Skeletal muscle tissue (tissue), 4 donors: Measurements from ENCODE around the gene CARMIL3. TPM values are rescaled to one million over a fixed set of nuclear protein-coding genes. Genes with fewer than 3 reads are reported as not detected.

ENCODE experiments used
- H3K27ac ChIP-seq: one replicate; pipeline ENCODE4 v1.7.0; 2013; ENCODE audit warnings: mild to moderate bottlenecking, low read depth, low read length, inconsistent platforms
- H3K27me3 ChIP-seq, 3 donors: one replicate each; pipeline ENCODE4 v1.7.0; 2013; ENCODE audit warnings: low read length in 3 of 3; ENCODE audit not compliant: control insufficient read depth in 3 of 3, insufficient read depth in 3 of 3
- H3K36me3 ChIP-seq, 3 donors: one replicate each; pipeline ENCODE4 v1.7.0; 2013; ENCODE audit warnings: low read length in 3 of 3; ENCODE audit not compliant: control insufficient read depth in 3 of 3, insufficient read depth in 3 of 3
- H3K4me1 ChIP-seq, 3 donors: one replicate each; pipeline ENCODE4 v1.7.0; 2013; ENCODE audit warnings: low read length in 3 of 3, mild to moderate bottlenecking in 3 of 3; ENCODE audit not compliant: control insufficient read depth in 3 of 3, insufficient read depth in 3 of 3
- H3K4me3 ChIP-seq, 3 donors: one replicate each; pipeline ENCODE4 v1.7.0; 2013; ENCODE audit warnings: low read length in 3 of 3
- H3K9ac ChIP-seq, 3 donors: one replicate each; pipeline ENCODE4 v1.7.0; 2013; ENCODE audit warnings: low read length in 3 of 3, mild to moderate bottlenecking in 3 of 3, moderate library complexity in 2 of 3, low read depth in 1 of 3
- H3K9me3 ChIP-seq, 3 donors: one replicate each; pipeline ENCODE4 v1.7.0; 2013; ENCODE audit warnings: low read length in 3 of 3; ENCODE audit not compliant: control insufficient read depth in 3 of 3
- total RNA-seq: library from RNA; depleted of rRNA; stranded (reverse); fragments of >200 nt; gene quantifications from one replicate; pipeline ENCODE4 v1.2.3, GENCODE V29; 2014
- donor health status: Osteomylitis.

CARMIL3 gene
- total RNA-seq, 1 donor from 2014 or later: under 0.01 TPM

DNA sequence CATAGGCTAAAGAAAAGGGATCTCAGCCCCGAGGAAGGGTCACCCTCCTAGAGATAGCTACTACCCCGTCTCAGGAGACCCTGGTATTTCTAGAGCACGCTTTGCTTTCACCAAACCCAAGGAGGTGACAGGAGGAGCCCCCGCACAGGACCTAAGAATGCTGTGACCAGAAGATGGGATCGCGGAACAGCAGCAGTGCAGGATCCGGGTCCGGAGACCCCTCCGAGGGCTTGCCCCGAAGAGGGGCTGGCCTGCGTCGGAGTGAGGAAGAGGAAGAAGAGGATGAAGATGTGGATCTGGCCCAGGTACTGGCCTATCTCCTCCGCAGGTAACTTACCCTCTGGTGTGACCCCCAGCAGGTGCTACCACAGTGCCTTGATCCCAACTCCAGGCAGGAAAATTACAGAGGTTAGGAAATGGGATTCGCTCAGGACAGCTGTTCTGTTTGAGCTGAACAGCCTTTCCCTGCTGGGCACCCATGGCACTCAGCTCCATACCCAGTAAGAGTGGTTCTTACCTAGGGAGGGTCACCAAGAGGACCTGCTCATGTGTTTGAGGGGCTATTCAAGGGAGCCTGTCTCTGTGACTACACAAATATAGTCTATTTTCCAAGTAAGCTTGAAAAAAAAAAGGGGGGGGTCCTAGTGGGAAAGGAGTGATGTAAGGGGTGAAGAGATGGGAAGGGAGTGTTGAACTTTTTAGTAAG, 63.8 kb downstream of the CARMIL3 start:
- peak overlapping the region; percentile 88 to 100 (median 94) for H3K9ac ChIP-seq
- H3K27me3 ChIP-seq: no peaks in the 10 kb centered on the region
- H3K27ac ChIP-seq: peak overlapping the region; percentile 97
- H3K9me3 ChIP-seq: no peaks in the 10 kb centered on the region
- peak overlapping the region; percentile 85 to 98 (median 98) for H3K4me3 ChIP-seq
- peaks cover 21 to 23% (median 21%) of the 10 kb centered on the region in 3 donors for H3K4me1 ChIP-seq
- peaks cover 30 to 36% (median 31%) of the 10 kb centered on the region in 3 donors for H3K36me3 ChIP-seq

DNA sequence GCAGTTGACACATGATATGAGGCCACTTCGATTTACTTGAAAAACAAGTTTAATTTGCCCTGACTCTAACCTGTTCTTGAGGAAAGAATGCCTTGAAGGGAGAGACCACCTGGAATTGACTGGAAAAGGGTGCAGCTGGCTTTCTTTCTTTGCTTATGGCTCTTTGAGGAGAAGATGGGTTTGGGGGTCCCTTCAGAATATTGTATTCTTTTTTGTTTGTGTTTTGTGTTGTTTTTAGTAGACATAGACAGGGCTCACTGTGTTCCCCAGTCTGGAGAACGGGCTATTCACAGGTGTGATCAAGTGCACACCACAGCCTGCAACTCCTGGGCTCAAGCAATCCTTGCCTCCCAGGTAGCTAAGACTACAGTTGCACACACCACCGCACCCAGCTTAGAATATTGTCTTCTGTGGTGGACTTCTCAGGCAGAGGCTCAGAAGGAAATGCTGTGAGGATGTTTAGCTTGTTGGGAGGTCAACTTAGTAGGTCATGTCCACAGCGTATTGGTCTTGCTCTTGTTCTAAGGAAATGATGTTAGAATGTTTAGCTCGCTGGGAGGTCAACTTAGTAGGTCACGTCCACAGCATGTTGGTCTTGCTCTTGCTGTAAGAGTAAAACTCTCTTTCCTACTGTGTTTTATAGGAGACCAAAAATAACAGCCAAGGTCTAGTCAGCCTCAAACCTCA, 64.5 kb downstream of the CARMIL3 start:
- Histone ChIP-seq H3K9ac (peak overlapping the region; percentile 88 to 100 (median 94)), H3K4me3 (peak overlapping the region; percentile 85 to 98 (median 98)), H3K27me3 (no peaks in the 10 kb centered on the region), H3K36me3 (peaks cover 37 to 43% (median 38%) of the 10 kb centered on the region in 3 donors), H3K4me1 (peaks cover 21 to 23% (median 21%) of the 10 kb centered on the region in 3 donors), H3K27ac (no peak overlapping the region), H3K9me3 (no peaks in the 10 kb centered on the region)

- Histone ChIP-seq H3K36me3 (peaks cover 44 to 50% (median 44%) of the 10 kb centered on the region in 3 donors), H3K4me1 (peaks cover 21 to 23% (median 21%) of the 10 kb centered on the region in 3 donors), H3K9ac (peak overlapping the region in 1 of 3 donors; percentile 0), H3K9me3 (no peaks in the 10 kb centered on the region), H3K27me3 (no peaks in the 10 kb centered on the region), H3K4me3 (no peak overlapping the region), H3K27ac (no peak overlapping the region)
Measured at GRCh38 chr14:24117179-24117578, 65.4 kb downstream of the CARMIL3 start.

Other genes with a start within 250 kb of the CARMIL3 start
- 21.4 TPM for gene DHRS4, start 98.2 kb upstream of the CARMIL3 start, total RNA-seq
- 8.9 TPM for gene DHRS4L2, start 63.1 kb upstream of the CARMIL3 start, total RNA-seq
- not detected for gene CPNE6, start 19.6 kb downstream of the CARMIL3 start, total RNA-seq
- 3.7 TPM for gene PCK2, start 42.3 kb downstream of the CARMIL3 start, total RNA-seq
- 85.6 TPM for gene DCAF11, start 62.8 kb downstream of the CARMIL3 start, total RNA-seq
- gene NRL, start 62.9 kb downstream of the CARMIL3 start, total RNA-seq: 2.1 TPM
- gene FITM1, start 78.7 kb downstream of the CARMIL3 start, total RNA-seq: 172 TPM
- 89.8 TPM for gene PSME1, start 84.2 kb downstream of the CARMIL3 start, total RNA-seq
- 12.0 TPM for gene EMC9, start 89.6 kb downstream of the CARMIL3 start, total RNA-seq
- gene PSME2, start 94.6 kb downstream of the CARMIL3 start, total RNA-seq: 58.5 TPM
- 33.4 TPM for gene RNF31, start 95.5 kb downstream of the CARMIL3 start, total RNA-seq
- gene IRF9, start 109.3 kb downstream of the CARMIL3 start, total RNA-seq: 50.6 TPM
- 2.1 TPM for gene REC8, start 120.1 kb downstream of the CARMIL3 start, total RNA-seq
- gene IPO4, start 136.8 kb downstream of the CARMIL3 start, total RNA-seq: 32.9 TPM
- 18.3 TPM for gene TM9SF1, start 143.4 kb downstream of the CARMIL3 start, total RNA-seq
- 0.52 TPM for gene TSSK4, start 153.7 kb downstream of the CARMIL3 start, total RNA-seq
- 29.2 TPM for gene CHMP4A, start 161.5 kb downstream of the CARMIL3 start, total RNA-seq
- gene MDP1, start 164.1 kb downstream of the CARMIL3 start, total RNA-seq: 9.9 TPM
- 81.9 TPM for gene NEDD8, start 180.4 kb downstream of the CARMIL3 start, total RNA-seq
- 49.6 TPM for gene GMPR2, start 180.9 kb downstream of the CARMIL3 start, total RNA-seq
- 34.4 TPM for gene TINF2, start 190.6 kb downstream of the CARMIL3 start, total RNA-seq
- gene TGM1, start 211.2 kb downstream of the CARMIL3 start, total RNA-seq: 0.52 TPM
- gene RABGGTA, start 219.6 kb downstream of the CARMIL3 start, total RNA-seq: 11.5 TPM
- gene DHRS1, start 247.8 kb downstream of the CARMIL3 start, total RNA-seq: 6.3 TPM
- gene NOP9, start 247.8 kb downstream of the CARMIL3 start, total RNA-seq: 22.4 TPM